Calu3 (cell line): ENCODE measurements around the gene PIK3CA. TPM values are rescaled to one million over a fixed set of nuclear protein-coding genes. Genes with fewer than 3 reads are reported as not detected.
A peak's percentile ranks its signal among the peaks of the same experiment; 100 is the strongest.

Experiments
- BruUV-seq: library from RNA; stranded (reverse); fragments of 400-500 nt; replicated peaks from 2 replicates; lab custom pipeline; 2021; lab: Mats Ljungman, UMichigan
- CTCF ChIA-PET: fragments of 300-600 bp; sonication (Branson Sonifier 250); formaldehyde crosslinking; loops from one replicate; lab custom pipeline; 2022; ENCODE audit warnings: antibody characterized with exemption; lab: Charles Lee
- DNase-seq: peaks from one replicate; pipeline ENCODE4 v3.0.0; 2022
- H3K27ac Mint-ChIP-seq: one replicate; pipeline ENCODE4 v1.8.0; 2022; ENCODE audit warnings: mixed read lengths; ENCODE audit not compliant: unreplicated experiment
- H3K27me3 Mint-ChIP-seq: one replicate; pipeline ENCODE4 v1.8.0; 2022; ENCODE audit warnings: mixed read lengths; ENCODE audit not compliant: unreplicated experiment
- H3K36me3 Mint-ChIP-seq: one replicate; pipeline ENCODE4 v1.8.0; 2022; ENCODE audit warnings: mild to moderate bottlenecking, moderate library complexity, mixed read lengths; ENCODE audit not compliant: insufficient read depth, unreplicated experiment
- H3K4me1 Mint-ChIP-seq: one replicate; pipeline ENCODE4 v1.8.0; 2022; ENCODE audit warnings: mild to moderate bottlenecking, low read depth, mixed read lengths; ENCODE audit not compliant: unreplicated experiment
- H3K4me3 Mint-ChIP-seq: one replicate; pipeline ENCODE4 v1.8.0; 2022; ENCODE audit warnings: mild to moderate bottlenecking, low read depth, moderate library complexity, mixed read lengths; ENCODE audit not compliant: unreplicated experiment
- H3K9me3 Mint-ChIP-seq: one replicate; pipeline ENCODE4 v1.8.0; 2022; ENCODE audit warnings: low read depth, mixed read lengths; ENCODE audit not compliant: unreplicated experiment
- intact Hi-C: fragments of 100-400 bp; cut with micrococcal nuclease; formaldehyde crosslinking; loops from one replicate; pipeline ENCODE4 v1.10.0; 2022; ENCODE audit not compliant: unreplicated experiment
- total RNA-seq: library from RNA; stranded (reverse); gene quantifications from 2 replicates; pipeline ENCODE4 v1.2.3, GENCODE V29; 2022
- TF ChIP-seq, protein P1 (sequence below): fragments of 200-600 bp; IDR thresholded peaks from one replicate; pipeline ENCODE4 v1.8.0; 2022; ENCODE audit warnings: antibody characterized with exemption; ENCODE audit not compliant: unreplicated experiment

The PIK3CA gene
- total RNA-seq, 1 experiment from 2014 or later = 28.8 TPM

DNA sequence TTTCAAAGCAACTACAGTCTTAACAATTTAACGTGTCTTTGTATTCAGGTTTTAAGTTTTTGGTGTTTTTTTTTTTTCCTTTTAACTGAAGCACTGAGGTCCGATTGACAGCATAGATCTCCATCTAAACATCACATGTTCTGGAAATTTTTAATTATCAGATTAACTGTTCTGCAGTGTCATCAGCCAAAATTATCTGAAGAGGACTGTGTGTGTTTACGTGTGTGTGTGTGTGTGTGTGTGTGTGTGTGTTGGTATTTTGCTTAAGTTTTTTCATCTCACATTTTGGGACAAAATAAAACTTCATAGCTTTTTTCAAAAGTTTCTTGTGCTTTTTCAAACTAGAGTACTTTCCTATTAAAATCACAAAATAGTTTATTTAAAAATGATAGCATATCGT, 1.8 kb downstream of the PIK3CA start:
- CTCF ChIA-PET = interaction anchor here (0.6 to 2.6 kb wide), 3 partner anchors 57 to 466 kb away, joined by 3 to 8 read pairs (median 3); no protein-coding TSS in a partner anchor
- H3K36me3 Mint-ChIP-seq = no peaks in the 10 kb centered on the region
- H3K27me3 Mint-ChIP-seq = no peaks in the 10 kb centered on the region
- TF ChIP-seq, protein P1, sequence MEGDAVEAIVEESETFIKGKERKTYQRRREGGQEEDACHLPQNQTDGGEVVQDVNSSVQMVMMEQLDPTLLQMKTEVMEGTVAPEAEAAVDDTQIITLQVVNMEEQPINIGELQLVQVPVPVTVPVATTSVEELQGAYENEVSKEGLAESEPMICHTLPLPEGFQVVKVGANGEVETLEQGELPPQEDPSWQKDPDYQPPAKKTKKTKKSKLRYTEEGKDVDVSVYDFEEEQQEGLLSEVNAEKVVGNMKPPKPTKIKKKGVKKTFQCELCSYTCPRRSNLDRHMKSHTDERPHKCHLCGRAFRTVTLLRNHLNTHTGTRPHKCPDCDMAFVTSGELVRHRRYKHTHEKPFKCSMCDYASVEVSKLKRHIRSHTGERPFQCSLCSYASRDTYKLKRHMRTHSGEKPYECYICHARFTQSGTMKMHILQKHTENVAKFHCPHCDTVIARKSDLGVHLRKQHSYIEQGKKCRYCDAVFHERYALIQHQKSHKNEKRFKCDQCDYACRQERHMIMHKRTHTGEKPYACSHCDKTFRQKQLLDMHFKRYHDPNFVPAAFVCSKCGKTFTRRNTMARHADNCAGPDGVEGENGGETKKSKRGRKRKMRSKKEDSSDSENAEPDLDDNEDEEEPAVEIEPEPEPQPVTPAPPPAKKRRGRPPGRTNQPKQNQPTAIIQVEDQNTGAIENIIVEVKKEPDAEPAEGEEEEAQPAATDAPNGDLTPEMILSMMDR = no peak
- H3K9me3 Mint-ChIP-seq = no peaks in the 10 kb centered on the region
- TSS peak; percentile 45 for BruUV-seq
- no peak overlapping the region for H3K27ac Mint-ChIP-seq
- H3K4me1 Mint-ChIP-seq = peaks cover 28% of the 10 kb centered on the region
- H3K4me3 Mint-ChIP-seq = no peak overlapping the region
- intact Hi-C loops = loop anchor here (5.0 kb wide), 3 partner anchors 83 to 407 kb away; no protein-coding TSS in a partner anchor
- DNase-seq = no peak

DNA sequence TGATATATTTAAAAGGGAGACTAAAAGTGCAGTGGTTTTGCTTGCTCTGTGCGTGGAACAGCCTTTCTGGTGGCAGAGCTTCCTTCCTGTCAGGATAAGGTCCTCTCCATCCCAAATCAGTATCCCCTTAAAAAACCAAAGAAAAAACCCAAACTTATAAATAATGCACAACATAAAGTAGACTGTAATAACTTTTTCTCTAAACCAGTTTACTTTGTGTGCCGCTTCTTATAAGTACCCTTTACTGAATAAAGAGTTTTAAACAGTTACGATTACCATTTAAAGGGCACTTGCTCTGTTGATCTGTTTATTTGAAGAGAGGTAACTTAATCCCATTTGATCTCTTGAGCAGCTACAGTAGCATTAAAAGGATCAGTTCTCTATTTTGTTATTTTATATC, 2.5 kb downstream of the PIK3CA start:
- peaks cover 28% of the 10 kb centered on the region for H3K4me1 Mint-ChIP-seq
- CTCF ChIA-PET = interaction anchor here (0.5 to 0.6 kb wide), 2 partner anchors 30 to 466 kb away, joined by 3 read pairs; no protein-coding TSS in a partner anchor
- H3K36me3 Mint-ChIP-seq = no peaks in the 10 kb centered on the region
- no peaks in the 10 kb centered on the region for H3K9me3 Mint-ChIP-seq
- TF ChIP-seq, protein P1 = no peak
- BruUV-seq = no TSS peak
- H3K27me3 Mint-ChIP-seq = no peaks in the 10 kb centered on the region
- no peak overlapping the region for H3K4me3 Mint-ChIP-seq
- H3K27ac Mint-ChIP-seq = no peak overlapping the region
- intact Hi-C loops = no loop called here
- DNase-seq = no peak

DNA sequence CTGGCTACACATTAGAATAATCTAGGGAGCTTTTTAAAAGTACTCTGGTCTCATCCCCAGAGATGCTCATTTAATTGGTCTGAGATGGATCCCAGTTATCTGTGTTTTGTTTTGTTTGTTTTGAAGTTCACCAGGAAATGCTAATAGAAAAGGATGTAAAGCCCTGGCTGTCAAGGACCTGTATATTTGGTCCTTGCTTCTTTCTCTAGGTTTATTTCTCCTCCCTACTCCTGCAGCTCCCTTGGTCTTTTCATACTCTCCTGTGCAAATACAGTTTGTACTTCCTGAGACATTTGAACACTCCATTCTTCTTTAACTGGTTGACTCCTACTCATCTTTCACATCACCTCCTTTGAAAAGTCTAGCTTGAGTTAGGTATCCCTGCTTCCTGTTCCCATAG, 3.3 kb downstream of the PIK3CA start:
- CTCF ChIA-PET = no interaction called here
- H3K27ac Mint-ChIP-seq = peak overlapping the region; percentile 12
- H3K4me1 Mint-ChIP-seq = peaks cover 28% of the 10 kb centered on the region
- no peak overlapping the region for H3K4me3 Mint-ChIP-seq
- no peaks in the 10 kb centered on the region for H3K27me3 Mint-ChIP-seq
- intact Hi-C loops = no loop called here
- H3K9me3 Mint-ChIP-seq = no peaks in the 10 kb centered on the region
- H3K36me3 Mint-ChIP-seq = no peaks in the 10 kb centered on the region
- BruUV-seq = no TSS peak
- no peak for DNase-seq
- TF ChIP-seq, protein P1 = no peak

DNA sequence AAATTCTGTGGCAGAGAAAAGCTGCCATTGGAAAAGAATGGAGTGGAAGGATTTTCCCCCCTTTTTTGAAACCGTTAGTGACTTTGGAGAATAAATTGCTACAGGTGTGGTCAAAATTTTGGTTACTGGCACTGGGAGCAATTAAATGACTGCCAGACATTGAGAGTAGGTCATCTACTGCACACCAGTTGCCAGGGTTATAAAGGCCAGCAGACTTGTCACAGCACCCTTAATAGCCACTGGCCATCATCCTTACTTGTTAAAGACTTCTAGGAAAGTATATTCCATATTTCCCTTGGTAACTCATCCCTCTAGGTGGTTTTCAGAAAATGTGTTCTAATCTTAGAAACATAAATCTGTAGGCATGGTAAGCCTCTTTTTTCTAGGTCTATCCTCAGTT, 8.0 kb downstream of the PIK3CA start:
- Mint-ChIP-seq H3K27ac (no peak overlapping the region), H3K4me3 (no peak overlapping the region), H3K27me3 (no peaks in the 10 kb centered on the region), H3K9me3 (no peaks in the 10 kb centered on the region), H3K4me1 (peaks cover 14% of the 10 kb centered on the region), H3K36me3 (no peaks in the 10 kb centered on the region)
- BruUV-seq = no TSS peak
- intact Hi-C loops = no loop called here
- no peak for DNase-seq
- TF ChIP-seq, protein P1 = no peak
- CTCF ChIA-PET = interaction anchor here (0.6 kb wide), 1 partner anchor 160 kb away, joined by 5 read pairs; no protein-coding TSS in a partner anchor
